Inflammatory macrophage treated with lipopolysaccharide for 4 hours (primary cell): Measurements from ENCODE around the gene SHROOM1.
A peak's percentile ranks its signal among the peaks of the same experiment; 100 is the strongest.

ENCODE experiments used
- DNase-seq: peaks from one replicate; pipeline ENCODE4 v3.0.0-alpha.2; 2020

Gene SHROOM1

GRCh38 chr5:132853323-132853722, 22.9 kb upstream of the SHROOM1 start:
- no peak for DNase-seq

- no peak for DNase-seq
Measured at GRCh38 chr5:132850066-132850465, 19.6 kb upstream of the SHROOM1 start.

- no peak for DNase-seq
Measured at GRCh38 chr5:132849347-132849746, 18.9 kb upstream of the SHROOM1 start.

GRCh38 chr5:132848270-132848669, 17.8 kb upstream of the SHROOM1 start:
- no peak for DNase-seq

- peak; percentile 44 for DNase-seq
Measured at GRCh38 chr5:132841305-132841704, 10.9 kb upstream of the SHROOM1 start.

GRCh38 chr5:132840896-132841295, 10.4 kb upstream of the SHROOM1 start:
- no peak for DNase-seq

- DNase-seq, result no peak
Measured at GRCh38 chr5:132840313-132840712, 9.9 kb upstream of the SHROOM1 start.

GRCh38 chr5:132839426-132840301, 9.2 kb upstream of the SHROOM1 start:
- DNase-seq, result peak; percentile 21

GRCh38 chr5:132838516-132839282, 8.3 kb upstream of the SHROOM1 start:
- no peak for DNase-seq

GRCh38 chr5:132837868-132838267, 7.4 kb upstream of the SHROOM1 start:
- DNase-seq, result no peak

GRCh38 chr5:132836852-132837251, 6.4 kb upstream of the SHROOM1 start:
- DNase-seq, result no peak

GRCh38 chr5:132834057-132834456, 3.6 kb upstream of the SHROOM1 start:
- DNase-seq, result no peak

GRCh38 chr5:132832612-132833011, 2.2 kb upstream of the SHROOM1 start:
- no peak for DNase-seq

- no peak for DNase-seq
Measured at GRCh38 chr5:132831095-132831860, 831 bp upstream of the SHROOM1 start.

GRCh38 chr5:132829742-132830435, 558 bp downstream of the SHROOM1 start:
- DNase-seq, result peak; percentile 73

- DNase-seq, result no peak
Measured at GRCh38 chr5:132828846-132829494, 1.5 kb downstream of the SHROOM1 start.

GRCh38 chr5:132827943-132828673, 2.3 kb downstream of the SHROOM1 start:
- DNase-seq, result no peak

GRCh38 chr5:132826424-132827082, 3.9 kb downstream of the SHROOM1 start:
- DNase-seq, result no peak

GRCh38 chr5:132825834-132826391, 4.5 kb downstream of the SHROOM1 start:
- no peak for DNase-seq

- DNase-seq, result no peak
Measured at GRCh38 chr5:132825033-132825833, 5.2 kb downstream of the SHROOM1 start.
